Lower leg skin (tissue), 3 donors: ENCODE results near the gene HDC.

Experiments
- CTCF ChIP-seq, 3 donors: fragments of 450-650 bp; IDR thresholded peaks; one replicate each; pipeline ENCODE4 v1.5.1; 2016; ENCODE audit warnings: antibody characterized with exemption in 3 of 3, mild to moderate bottlenecking in 3 of 3, moderate library complexity in 2 of 3
- POLR2A ChIP-seq, 2 donors: fragments of 450-650 bp; IDR thresholded peaks; one replicate each; pipeline ENCODE4 v1.6.1; 2016 to 2017; ENCODE audit warnings: antibody characterized with exemption in 2 of 2, mild to moderate bottlenecking in 1 of 2, moderate library complexity in 1 of 2

- TF ChIP-seq CTCF (IDR thresholded peaks at IDR 0.05) (no peak), POLR2A (IDR thresholded peaks at IDR 0.05) (no peak)
Measured at GRCh38 chr15:50289749-50290148, 24.2 kb upstream of the HDC start.
